ENCODE results near the gene CROCC2.

Gene CROCC2

DNA sequence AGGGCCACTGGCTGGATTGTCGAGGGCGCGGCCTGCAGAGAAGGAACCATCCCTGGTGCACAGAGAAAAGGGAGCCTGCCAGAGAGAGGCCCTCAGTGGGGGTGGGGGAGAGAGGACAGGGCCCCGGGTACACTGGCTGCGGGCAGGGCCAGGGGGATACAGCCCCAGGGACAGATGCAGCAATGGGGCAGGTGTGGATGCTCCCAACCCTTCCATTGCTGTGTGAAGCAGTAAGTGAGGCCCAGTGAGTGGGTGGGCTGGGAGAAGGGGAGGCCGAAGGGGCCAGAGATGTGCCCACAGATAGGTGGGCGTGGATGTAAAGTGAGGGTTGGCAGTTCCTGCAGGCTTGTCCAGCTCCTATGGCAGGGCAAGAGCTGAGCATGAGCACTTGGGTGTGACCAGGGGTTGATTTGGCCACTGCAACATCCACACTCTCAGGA, 30.1 kb upstream of the CROCC2 start:
- DNase-seq: peak; percentile 48

- DNase-seq: peak; percentile 58
These were observed 29.5 kb upstream of the CROCC2 start for GRCh38 chr2:240876475-240877251.

GRCh38 chr2:240877460-240878340, 28.4 kb upstream of the CROCC2 start:
- DNase-seq: peak; percentile 58

DNA sequence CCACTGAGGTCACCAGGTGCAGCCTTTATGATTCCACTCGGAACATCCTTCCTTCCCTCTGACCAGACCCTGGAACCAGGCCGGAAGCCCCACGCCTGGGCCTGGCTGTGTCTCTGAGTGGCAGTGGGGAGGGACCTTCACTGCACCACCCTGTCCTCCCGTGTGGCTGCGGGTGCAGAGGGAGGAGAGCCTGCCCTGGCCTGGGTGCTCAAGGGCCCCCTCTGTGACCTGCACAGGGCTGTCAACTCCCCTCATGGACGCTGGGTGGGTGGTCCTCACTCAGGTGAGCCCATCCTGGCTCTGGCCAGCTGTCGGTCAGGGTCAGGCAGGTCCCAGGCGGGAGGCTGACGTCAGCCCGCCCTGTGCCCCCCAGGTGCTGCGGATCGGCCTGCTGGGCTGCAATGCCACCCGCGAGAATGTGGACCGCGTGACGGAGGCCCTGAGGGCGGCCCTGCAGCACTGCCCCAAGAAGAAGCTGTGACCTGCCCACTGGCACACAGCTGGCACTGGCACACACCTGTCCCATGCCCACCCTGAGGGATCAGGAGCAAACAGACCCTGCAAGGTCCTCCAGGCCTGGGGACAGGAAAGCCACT, 27.7 kb upstream of the CROCC2 start:
- peak; percentile 56 for DNase-seq

GRCh38 chr2:240879105-240879504, 27.0 kb upstream of the CROCC2 start:
- peak; percentile 54 for DNase-seq

DNA sequence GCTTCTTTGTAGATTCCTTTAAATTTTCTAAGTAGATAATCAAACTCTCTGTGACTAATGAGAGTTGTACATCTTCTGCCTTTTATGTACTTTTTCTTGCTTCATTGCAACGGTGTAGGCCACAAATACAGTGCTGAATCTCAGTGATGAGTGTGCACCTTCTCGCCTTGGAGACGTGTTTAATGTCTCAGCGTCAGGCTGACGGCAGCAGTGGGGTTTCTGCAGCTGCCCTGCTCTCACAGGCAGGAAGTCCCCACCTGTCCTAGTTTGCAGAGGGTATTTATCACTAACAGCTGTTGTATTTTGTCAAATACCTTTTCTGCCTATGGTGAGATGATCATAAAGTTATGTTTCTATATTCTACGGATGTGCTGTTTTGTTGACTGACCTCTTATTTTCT, 24.2 kb upstream of the CROCC2 start:
- DNase-seq: peak; percentile 33

DNA sequence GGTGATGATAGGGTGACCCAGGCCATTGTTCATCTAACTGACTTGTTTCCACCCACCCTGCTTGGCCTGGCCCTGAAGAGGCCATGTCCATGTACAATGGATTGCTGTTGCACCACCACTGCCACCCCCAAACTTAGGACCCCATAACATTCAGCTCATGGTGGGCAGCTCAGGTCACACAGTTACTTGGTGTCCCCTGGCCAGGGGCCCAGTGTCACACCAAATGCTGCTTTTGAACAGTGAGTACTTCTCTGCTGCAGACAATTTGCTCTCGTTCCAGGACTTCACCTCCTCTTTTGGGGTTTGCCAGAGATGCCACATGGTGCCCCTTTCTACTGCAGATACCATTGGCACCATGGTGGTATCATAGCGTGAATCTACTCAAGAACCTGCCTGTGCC, 21.9 kb upstream of the CROCC2 start:
- no peak for DNase-seq

- DNase-seq: no peak
These were observed 21.4 kb upstream of the CROCC2 start for GRCh38 chr2:240884745-240885144.

GRCh38 chr2:240885566-240885965, 20.6 kb upstream of the CROCC2 start:
- no peak for DNase-seq

DNA sequence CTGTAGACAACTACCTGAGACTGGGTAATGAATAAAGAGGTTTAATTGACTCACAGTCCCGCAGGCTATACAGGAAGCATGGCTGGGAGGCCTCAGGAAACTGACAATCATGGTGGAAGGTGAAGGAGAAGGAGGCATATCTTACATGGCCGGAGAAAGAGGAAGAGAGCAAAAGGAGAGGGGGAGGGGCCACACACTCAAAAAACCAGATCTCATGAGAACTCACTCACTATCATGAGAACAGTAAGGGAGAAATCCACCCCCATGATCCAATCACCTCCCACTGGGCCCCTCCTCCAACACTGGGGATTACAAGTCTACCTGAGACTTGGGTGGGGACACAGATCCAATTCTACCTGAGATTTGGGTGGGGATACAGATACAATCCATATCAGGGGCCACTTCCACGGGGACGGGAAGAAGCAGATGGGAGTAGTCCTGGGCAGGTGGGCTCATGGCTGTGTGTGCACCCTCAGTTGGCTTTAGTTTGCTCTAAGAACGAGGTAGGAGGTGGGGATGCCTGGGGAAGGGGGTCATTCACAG, 20.0 kb upstream of the CROCC2 start:
- DNase-seq: no peak

GRCh38 chr2:240886678-240887609, 19.2 kb upstream of the CROCC2 start:
- DNase-seq: no peak

- no peak for DNase-seq
These were observed 18.5 kb upstream of the CROCC2 start for GRCh38 chr2:240887631-240888030.

- DNase-seq: no peak
These were observed 17.8 kb upstream of the CROCC2 start for GRCh38 chr2:240888130-240888889.

- no peak for DNase-seq
These were observed 17.1 kb upstream of the CROCC2 start for GRCh38 chr2:240888890-240889573.

DNA sequence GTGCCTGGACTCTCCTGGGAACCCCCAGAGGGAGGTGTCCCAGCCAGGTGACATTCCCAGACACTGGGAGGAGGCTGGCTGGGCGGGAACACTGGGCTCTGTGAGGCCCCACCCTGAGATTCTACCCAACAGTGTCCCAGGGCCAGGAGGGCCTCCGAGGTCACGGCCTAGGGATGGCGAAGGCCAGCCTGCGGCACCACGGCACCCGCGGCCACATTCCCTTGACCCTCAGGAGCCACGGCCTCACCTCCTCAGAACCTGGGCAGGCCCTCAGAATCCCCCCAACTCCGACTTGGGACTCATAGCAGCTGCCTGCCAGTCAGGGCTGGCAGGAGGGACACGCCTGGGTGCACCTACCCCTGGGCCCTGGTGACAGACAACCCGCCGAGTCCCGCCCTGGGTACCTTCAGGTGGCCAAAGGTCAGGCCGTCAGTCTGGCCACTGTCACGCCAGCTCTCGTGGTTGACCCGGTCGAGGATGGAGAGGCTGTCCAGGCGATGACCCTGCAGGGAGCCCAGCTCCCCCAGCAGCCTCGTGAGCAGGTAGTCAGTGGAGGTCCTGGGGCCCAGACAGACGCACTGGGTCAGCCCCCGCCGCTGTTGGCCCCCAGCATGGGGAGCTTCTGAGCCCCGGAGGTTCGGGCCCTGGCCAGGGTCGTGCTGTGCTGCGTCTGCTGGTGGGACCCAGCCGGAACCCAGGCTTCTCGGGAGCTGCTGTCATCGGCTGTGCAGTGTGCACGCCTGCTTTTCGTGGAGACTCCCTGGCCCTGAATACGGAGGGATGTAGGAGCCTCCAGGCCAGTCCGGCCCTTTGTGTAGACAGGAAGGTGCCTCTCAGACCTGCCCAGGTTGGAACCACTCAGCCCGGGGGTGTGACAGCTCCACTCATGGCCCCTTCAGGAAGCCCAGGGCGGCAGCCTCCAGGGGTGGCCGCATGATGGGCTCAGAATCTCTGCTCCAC, 16.3 kb upstream of the CROCC2 start:
- no peak for DNase-seq

DNA sequence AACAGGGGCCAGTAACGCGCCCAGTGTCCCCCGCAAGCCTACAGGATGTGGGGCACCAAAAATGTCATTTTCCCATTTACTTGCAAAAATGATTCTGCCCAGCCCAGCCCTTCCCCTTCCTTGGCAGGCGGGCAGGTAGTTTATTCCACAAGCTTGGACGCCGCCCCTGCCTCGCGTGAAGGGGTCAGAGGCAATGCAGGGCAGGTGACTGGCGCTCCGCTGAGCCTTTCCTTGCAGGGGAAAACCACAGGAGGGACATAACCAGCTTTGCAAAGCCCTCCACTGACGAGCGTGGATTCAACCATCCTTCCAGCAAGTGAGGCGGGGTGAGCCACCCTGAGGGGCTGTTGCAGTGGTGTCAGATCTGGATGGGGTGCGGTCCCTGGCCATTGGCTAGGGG, 15.4 kb upstream of the CROCC2 start:
- no peak for DNase-seq

DNA sequence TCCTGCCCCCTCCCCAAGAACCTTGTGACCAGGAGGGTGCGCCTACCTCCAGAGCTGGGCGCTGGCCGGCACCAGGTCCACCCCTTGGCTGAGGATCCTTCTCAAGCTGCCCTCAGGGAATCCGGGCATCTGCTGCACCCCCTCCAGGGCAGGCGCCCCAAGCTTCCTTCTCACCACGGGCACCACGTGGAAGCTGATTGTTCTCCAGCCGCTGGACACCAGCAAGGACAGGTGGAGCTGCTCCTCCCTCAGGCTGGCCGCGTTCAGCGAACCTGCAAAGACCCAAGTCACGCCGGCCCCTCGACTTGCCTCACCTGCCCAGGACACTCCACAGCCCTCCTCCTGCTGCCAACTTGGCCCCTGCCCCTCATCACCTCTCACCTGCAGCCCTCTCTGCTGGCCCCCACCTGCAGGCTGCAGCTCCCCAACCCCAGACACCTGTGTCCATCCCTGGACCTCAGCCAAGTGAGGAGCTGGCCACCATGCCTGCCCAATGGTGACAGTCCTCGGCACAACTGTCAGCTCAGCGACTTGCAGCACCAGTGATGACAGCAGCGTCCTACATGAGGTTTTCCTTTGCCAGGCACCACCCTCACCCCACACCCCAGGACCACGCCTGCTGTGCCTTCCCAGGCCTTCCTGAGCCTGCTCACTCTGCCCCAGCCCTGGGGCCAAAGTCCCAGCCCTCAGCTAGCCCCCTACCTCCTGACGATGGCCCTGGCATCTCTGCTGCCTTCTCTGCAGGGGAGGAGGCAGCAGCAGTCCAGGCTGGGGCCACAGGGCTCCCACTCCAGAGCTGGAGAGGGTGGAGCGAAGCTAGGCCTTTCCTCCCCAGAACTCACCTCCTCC, 14.4 kb upstream of the CROCC2 start:
- no peak for DNase-seq

DNA sequence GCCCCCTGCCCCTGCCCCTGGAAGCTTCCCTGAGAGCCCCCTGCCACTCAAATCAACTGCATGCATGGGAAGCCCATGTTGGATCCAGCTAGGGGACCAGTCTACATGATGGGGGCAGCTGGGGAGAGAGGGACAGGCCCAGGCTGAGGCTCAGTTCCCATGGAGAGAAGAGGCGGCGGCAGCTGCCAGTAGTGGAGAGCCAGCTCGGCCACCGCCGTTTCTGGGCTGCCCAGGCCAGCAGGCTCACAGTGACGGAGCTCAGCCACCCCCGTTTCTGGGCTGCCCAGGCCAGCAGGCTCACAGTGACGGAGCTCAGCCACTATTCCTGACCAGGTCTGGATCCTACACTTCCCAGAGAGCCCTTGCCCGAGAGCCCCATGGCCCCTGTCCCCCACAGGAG, 13.8 kb upstream of the CROCC2 start:
- DNase-seq: no peak

GRCh38 chr2:240892925-240893324, 13.2 kb upstream of the CROCC2 start:
- DNase-seq: no peak
